HepG2 (cell line): ENCODE data around the gene JMJD6. TPM values are rescaled to one million over a fixed set of nuclear protein-coding genes. Genes with fewer than 3 reads are reported as not detected.
A peak's percentile ranks its signal among the peaks of the same experiment; 100 is the strongest.

Experiments used
- AGO2 ChIP-seq: fragments of 200-400 bp; formaldehyde crosslinking; optimal IDR thresholded peaks from 2 replicates; pipeline ENCODE3; 2017; ENCODE audit warnings: mild to moderate bottlenecking, low read depth, low read length, moderate library complexity
- HDAC2 ChIP-seq: sonication (generic); formaldehyde crosslinking; IDR thresholded peaks from 2 replicates; pipeline ENCODE4 v1.4.0; 2020; ENCODE audit warnings: missing genetic modification reagents
- HOXA3 ChIP-seq: sonication (generic); formaldehyde crosslinking; IDR thresholded peaks from 2 replicates; pipeline ENCODE4 v1.5.0; 2020; ENCODE audit warnings: missing genetic modification reagents
- KDM2A ChIP-seq: sonication (generic); formaldehyde crosslinking; IDR thresholded peaks from 2 replicates; pipeline ENCODE4 v1.4.0; 2020; ENCODE audit warnings: low read depth, missing genetic modification reagents, borderline replicate concordance
- MED13 ChIP-seq: sonication (generic); formaldehyde crosslinking; IDR thresholded peaks from 2 replicates; pipeline ENCODE4 v1.5.0; 2020; ENCODE audit warnings: missing genetic modification reagents
- NBN ChIP-seq: fragments of 450-650 bp; conservative IDR thresholded peaks from 2 replicates; pipeline ENCODE4 v1.6.1; 2017
- SIX1 ChIP-seq: sonication (generic); formaldehyde crosslinking; IDR thresholded peaks from 2 replicates; pipeline ENCODE4 v1.4.0; 2020; ENCODE audit warnings: missing genetic modification reagents, borderline replicate concordance
- SNAI1 ChIP-seq: sonication (generic); formaldehyde crosslinking; IDR thresholded peaks from 2 replicates; pipeline ENCODE4 v1.5.0; 2020; ENCODE audit warnings: mild to moderate bottlenecking, missing genetic modification reagents, borderline replicate concordance
- SOX5 ChIP-seq: IDR thresholded peaks from 2 replicates; pipeline ENCODE4 v1.6.1; 2016; ENCODE audit warnings: borderline replicate concordance
- SOX6 ChIP-seq, 2 experiments: fragments of 450-650 bp in 1 of 2; sonication (generic) in 1 of 2; formaldehyde crosslinking in 1 of 2; IDR thresholded peaks; 2 replicates each; pipeline versions ENCODE4 v1.4.0 to v1.6.1; 2017 to 2020; ENCODE audit warnings: antibody characterized with exemption in 1 of 2, mild to moderate bottlenecking in 1 of 2, missing genetic modification reagents in 1 of 2
- ZFP41 ChIP-seq: sonication (generic); formaldehyde crosslinking; IDR thresholded peaks from 2 replicates; pipeline ENCODE4 v1.4.0; 2020; ENCODE audit warnings: mild to moderate bottlenecking, missing genetic modification reagents, borderline replicate concordance
- ZFP62 ChIP-seq: sonication (generic); formaldehyde crosslinking; IDR thresholded peaks from 2 replicates; pipeline ENCODE4 v1.4.0; 2020; ENCODE audit warnings: missing genetic modification reagents
- ZNF253 ChIP-seq: sonication (generic); formaldehyde crosslinking; IDR thresholded peaks from 2 replicates; pipeline ENCODE4 v1.8.0; 2022; ENCODE audit warnings: mild to moderate bottlenecking, missing genetic modification reagents, borderline replicate concordance
- ZNF501 ChIP-seq: sonication (generic); formaldehyde crosslinking; IDR thresholded peaks from 2 replicates; pipeline ENCODE4 v1.5.1; 2020; ENCODE audit warnings: mild to moderate bottlenecking, moderate library complexity, missing genetic modification reagents
- ZNF530 ChIP-seq: sonication (generic); formaldehyde crosslinking; IDR thresholded peaks from 2 replicates; pipeline ENCODE4 v1.5.0; 2020; ENCODE audit warnings: low read depth, mild to moderate bottlenecking, missing genetic modification reagents
- ZNF709 ChIP-seq: sonication (generic); formaldehyde crosslinking; IDR thresholded peaks from 2 replicates; pipeline ENCODE4 v1.5.0; 2020; ENCODE audit warnings: mild to moderate bottlenecking, missing genetic modification reagents
- ZNF746 ChIP-seq: sonication (generic); formaldehyde crosslinking; IDR thresholded peaks from 2 replicates; pipeline ENCODE4 v1.8.0; 2022; ENCODE audit warnings: mild to moderate bottlenecking, missing genetic modification reagents
- polyA plus RNA-seq, 8 experiments: library from polyadenylated mRNA; depleted of rRNA in 3 of 8; stranded (reverse) in 7 of 8; unstranded in 1 of 8; fragments of >200 nt; fragmentation: Illumina TruSeq in 4 of 8; extraction: Trizol in 4 of 8; gene quantifications; 2 replicates each; pipeline versions ENCODE4 v1.2.1 to v1.2.3, GENCODE V29; 2011 to 2016; ENCODE audit warnings: low read depth in 4 of 8, missing spikeins in 1 of 8, mixed read lengths in 1 of 8; ENCODE audit not compliant: insufficient read depth in 1 of 8
- total RNA-seq, 5 experiments: library from RNA; depleted of rRNA; stranded (reverse); fragments of >200 nt; fragmentation: Illumina TruSeq; extraction: Trizol; gene quantifications; 2 replicates each; pipeline ENCODE4 v1.2.3, GENCODE V29; 2016; ENCODE audit warnings: low read depth in 1 of 5
- TF ChIP-seq, protein P1 (sequence below): sonication (generic); formaldehyde crosslinking; IDR thresholded peaks from 2 replicates; pipeline ENCODE4 v1.4.0; 2020; ENCODE audit warnings: missing genetic modification reagents, borderline replicate concordance
- TF ChIP-seq, protein P2 (sequence below): sonication (generic); formaldehyde crosslinking; IDR thresholded peaks from 2 replicates; pipeline ENCODE4 v1.4.0; 2020; ENCODE audit warnings: missing genetic modification reagents, borderline replicate concordance
- TF ChIP-seq, protein P3 (sequence below): IDR thresholded peaks from 2 replicates; pipeline ENCODE4 v1.6.1; 2016; ENCODE audit warnings: missing biosample characterization, missing genetic modification reagents, low read depth
- TF ChIP-seq, protein P4 (sequence below): sonication (generic); formaldehyde crosslinking; IDR thresholded peaks from 2 replicates; pipeline ENCODE4 v1.5.0; 2020; ENCODE audit warnings: missing genetic modification reagents, mild to moderate bottlenecking, borderline replicate concordance
- TF ChIP-seq, protein P5 (sequence below): IDR thresholded peaks from 2 replicates; pipeline ENCODE4 v1.6.1; 2016

Gene JMJD6
- total and polyA plus RNA-seq, 2 of the 13 experiments (the other 11 are each of a cell fraction or from before 2014, with no cell fraction given): 33.6 to 41.0 TPM

DNA sequence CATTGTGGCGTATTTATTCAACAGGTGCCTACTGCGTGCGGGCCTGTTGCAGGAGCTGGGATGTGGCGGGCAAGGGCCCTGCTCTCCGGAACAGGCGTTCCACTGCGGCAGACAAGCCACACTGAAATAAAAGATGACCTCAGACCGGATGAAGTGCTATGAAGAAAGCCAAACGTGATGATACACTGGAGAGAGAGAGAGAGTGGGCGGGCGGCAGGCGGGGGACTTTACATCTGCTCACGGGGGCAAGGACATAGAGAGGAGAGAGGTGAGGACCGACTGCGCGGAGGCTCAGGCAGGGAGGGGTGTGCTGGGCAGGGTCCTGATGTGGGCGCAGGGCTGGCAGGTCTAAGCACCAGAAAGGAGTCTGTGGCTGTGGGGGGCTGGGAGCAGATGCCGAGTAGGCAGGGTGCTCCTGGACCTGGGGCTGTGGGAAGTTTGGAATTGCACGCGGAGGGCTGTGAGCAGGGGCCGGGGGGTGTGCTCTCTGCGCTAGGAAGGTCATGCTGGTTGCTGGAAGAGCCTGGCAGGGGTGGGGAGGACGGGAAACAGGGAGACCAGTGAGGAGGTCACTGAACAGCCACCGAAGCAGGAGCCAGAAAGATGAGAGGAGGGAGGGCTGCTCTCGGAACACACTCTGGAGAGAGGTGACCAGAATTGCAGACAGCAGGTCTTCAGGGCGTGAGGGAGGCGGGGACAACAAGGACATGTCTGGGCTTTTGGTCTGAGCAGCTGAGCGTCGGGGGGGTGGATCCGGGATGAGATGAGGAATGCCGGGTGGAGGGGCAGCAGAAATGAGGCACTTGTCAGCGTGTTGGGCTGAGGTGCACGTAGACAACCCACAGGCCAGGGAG, 25.6 kb downstream of the JMJD6 start (continued):
- TF ChIP-seq HOXA3 (CRISPR knock-in tag): peak; percentile 85
- no peak for TF ChIP-seq SOX6 (IDR thresholded peaks at IDR 0.05)
- peak; percentile 90 for TF ChIP-seq SOX6 (CRISPR knock-in tag; IDR thresholded peaks at IDR 0.05)
- TF ChIP-seq, protein P1, sequence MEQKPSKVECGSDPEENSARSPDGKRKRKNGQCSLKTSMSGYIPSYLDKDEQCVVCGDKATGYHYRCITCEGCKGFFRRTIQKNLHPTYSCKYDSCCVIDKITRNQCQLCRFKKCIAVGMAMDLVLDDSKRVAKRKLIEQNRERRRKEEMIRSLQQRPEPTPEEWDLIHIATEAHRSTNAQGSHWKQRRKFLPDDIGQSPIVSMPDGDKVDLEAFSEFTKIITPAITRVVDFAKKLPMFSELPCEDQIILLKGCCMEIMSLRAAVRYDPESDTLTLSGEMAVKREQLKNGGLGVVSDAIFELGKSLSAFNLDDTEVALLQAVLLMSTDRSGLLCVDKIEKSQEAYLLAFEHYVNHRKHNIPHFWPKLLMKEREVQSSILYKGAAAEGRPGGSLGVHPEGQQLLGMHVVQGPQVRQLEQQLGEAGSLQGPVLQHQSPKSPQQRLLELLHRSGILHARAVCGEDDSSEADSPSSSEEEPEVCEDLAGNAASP: peak; percentile 47; the same call in 1 of the 2 replicates
- no peak for TF ChIP-seq ZNF530
- TF ChIP-seq, protein P2, sequence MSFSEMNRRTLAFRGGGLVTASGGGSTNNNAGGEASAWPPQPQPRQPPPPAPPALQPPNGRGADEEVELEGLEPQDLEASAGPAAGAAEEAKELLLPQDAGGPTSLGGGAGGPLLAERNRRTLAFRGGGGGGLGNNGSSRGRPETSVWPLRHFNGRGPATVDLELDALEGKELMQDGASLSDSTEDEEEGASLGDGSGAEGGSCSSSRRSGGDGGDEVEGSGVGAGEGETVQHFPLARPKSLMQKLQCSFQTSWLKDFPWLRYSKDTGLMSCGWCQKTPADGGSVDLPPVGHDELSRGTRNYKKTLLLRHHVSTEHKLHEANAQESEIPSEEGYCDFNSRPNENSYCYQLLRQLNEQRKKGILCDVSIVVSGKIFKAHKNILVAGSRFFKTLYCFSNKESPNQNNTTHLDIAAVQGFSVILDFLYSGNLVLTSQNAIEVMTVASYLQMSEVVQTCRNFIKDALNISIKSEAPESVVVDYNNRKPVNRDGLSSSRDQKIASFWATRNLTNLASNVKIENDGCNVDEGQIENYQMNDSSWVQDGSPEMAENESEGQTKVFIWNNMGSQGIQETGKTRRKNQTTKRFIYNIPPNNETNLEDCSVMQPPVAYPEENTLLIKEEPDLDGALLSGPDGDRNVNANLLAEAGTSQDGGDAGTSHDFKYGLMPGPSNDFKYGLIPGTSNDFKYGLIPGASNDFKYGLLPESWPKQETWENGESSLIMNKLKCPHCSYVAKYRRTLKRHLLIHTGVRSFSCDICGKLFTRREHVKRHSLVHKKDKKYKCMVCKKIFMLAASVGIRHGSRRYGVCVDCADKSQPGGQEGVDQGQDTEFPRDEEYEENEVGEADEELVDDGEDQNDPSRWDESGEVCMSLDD (CRISPR knock-in tag): no peak
- TF ChIP-seq NBN: no peak
- peak; percentile 89 for TF ChIP-seq SNAI1 (CRISPR knock-in tag)
- 0 out of 2 replicates have a peak, but pooled peaks have one; percentile 41 for TF ChIP-seq ZNF253 (CRISPR knock-in tag)
- TF ChIP-seq KDM2A: peak; percentile 58
- TF ChIP-seq, protein P3, sequence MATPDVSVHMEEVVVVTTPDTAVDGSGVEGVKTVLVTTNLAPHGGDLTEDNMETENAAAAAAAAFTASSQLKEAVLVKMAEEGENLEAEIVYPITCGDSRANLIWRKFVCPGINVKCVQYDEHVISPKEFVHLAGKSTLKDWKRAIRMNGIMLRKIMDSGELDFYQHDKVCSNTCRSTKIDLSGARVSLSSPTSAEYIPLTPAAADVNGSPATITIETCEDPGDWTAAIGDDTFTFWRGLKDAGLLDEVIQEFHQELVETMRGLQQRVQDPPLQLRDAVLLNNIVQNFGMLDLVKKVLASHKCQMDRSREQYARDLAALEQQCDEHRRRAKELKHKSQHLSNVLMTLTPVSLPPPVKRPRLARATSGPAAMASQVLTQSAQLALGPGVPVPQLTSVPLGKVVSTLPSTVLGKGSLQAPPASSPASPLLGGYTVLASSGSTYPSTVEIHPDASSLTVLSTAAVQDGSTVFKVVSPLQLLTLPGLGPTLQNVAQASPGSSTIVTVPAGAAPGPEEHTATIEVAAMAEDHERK (CRISPR knock-in tag): no peak
- TF ChIP-seq ZFP41: peak; percentile 24; the same call in 1 of the 2 replicates
- TF ChIP-seq ZFP62 (CRISPR knock-in tag): no peak
- TF ChIP-seq, protein P4, sequence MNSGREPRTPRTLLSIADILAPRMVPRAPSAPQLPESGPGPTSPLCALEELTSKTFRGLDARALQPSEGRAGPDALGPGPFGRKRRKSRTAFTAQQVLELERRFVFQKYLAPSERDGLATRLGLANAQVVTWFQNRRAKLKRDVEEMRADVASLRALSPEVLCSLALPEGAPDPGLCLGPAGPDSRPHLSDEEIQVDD (CRISPR knock-in tag): no peak
- TF ChIP-seq, protein P5, sequence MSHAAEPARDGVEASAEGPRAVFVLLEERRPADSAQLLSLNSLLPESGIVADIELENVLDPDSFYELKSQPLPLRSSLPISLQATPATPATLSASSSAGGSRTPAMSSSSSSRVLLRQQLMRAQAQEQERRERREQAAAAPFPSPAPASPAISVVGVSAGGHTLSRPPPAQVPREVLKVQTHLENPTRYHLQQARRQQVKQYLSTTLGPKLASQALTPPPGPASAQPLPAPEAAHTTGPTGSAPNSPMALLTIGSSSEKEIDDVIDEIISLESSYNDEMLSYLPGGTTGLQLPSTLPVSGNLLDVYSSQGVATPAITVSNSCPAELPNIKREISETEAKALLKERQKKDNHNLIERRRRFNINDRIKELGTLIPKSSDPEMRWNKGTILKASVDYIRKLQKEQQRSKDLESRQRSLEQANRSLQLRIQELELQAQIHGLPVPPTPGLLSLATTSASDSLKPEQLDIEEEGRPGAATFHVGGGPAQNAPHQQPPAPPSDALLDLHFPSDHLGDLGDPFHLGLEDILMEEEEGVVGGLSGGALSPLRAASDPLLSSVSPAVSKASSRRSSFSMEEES (CRISPR knock-in tag): no peak; the same call in none of the 2 replicates
- peak; percentile 88 for TF ChIP-seq ZNF501 (CRISPR knock-in tag)
- no peak for TF ChIP-seq SIX1 (CRISPR knock-in tag)
- no peak for TF ChIP-seq AGO2
- peak; percentile 65 for TF ChIP-seq HDAC2
- TF ChIP-seq SOX5 (CRISPR knock-in tag): peak; percentile 85; the same call in 1 of the 2 replicates
- no peak for TF ChIP-seq MED13
- peak; percentile 88 for TF ChIP-seq ZNF746 (CRISPR knock-in tag)
- no peak for TF ChIP-seq ZNF709 (CRISPR knock-in tag)
